Tibial artery (tissue), 4 donors: ENCODE results near the gene PAX8.

Experiments
- DNase-seq, 2 donors: peaks; one replicate each; pipeline ENCODE4 v3.0.0-alpha.2; 2019
- H3K27ac ChIP-seq, 2 donors: fragments of 200-600 bp; sonication (generic) in 1 of 2; 1 replicate in 1 of 2; 2 replicates in 1 of 2; pipeline ENCODE4 v1.5.1; 2018 to 2019; ENCODE audit warnings: mild to moderate bottlenecking in 1 of 2
- H3K27me3 ChIP-seq, 2 donors: fragments of 200-600 bp; sonication (generic) in 1 of 2; one replicate each; pipeline versions ENCODE4 v1.5.1 to v1.6.0; 2016 to 2019
- H3K36me3 ChIP-seq, 3 donors: fragments of 200-600 bp; sonication (generic) in 2 of 3; one replicate each; pipeline ENCODE4 v1.5.1; 2016 to 2019; ENCODE audit warnings: mild to moderate bottlenecking in 2 of 3
- H3K4me1 ChIP-seq, 4 donors: fragments of 200-600 bp; sonication (generic) in 2 of 4; 1 replicate in 3 of 4; 2 replicates in 1 of 4; pipeline ENCODE4 v1.5.1; 2016 to 2019
- H3K4me3 ChIP-seq, 2 donors: fragments of 200-600 bp; sonication (generic) in 1 of 2; 1 replicate in 1 of 2; 2 replicates in 1 of 2; pipeline ENCODE4 v1.5.1; 2018 to 2019; ENCODE audit warnings: mild to moderate bottlenecking in 2 of 2
- H3K9me3 ChIP-seq, 3 donors: fragments of 200-600 bp; sonication (generic) in 1 of 3; one replicate each; pipeline ENCODE4 v1.5.1; 2016 to 2019
- intact Hi-C: fragments of 100-400 bp; cut with DNase I; formaldehyde crosslinking; loops from one replicate; pipeline ENCODE4 v1.15.0; 2023; ENCODE audit warnings: low total_unique reads
- TF ChIP-seq, protein P1 (sequence below), 2 experiments: fragments of 200-600 bp in 1 of 2; fragments of 450-650 bp in 1 of 2; IDR thresholded peaks; one replicate each; pipeline ENCODE4 v1.5.1; 2017 to 2019; ENCODE audit warnings: antibody characterized with exemption in 2 of 2, mild to moderate bottlenecking in 1 of 2, moderate library complexity in 1 of 2

PAX8 gene

DNA sequence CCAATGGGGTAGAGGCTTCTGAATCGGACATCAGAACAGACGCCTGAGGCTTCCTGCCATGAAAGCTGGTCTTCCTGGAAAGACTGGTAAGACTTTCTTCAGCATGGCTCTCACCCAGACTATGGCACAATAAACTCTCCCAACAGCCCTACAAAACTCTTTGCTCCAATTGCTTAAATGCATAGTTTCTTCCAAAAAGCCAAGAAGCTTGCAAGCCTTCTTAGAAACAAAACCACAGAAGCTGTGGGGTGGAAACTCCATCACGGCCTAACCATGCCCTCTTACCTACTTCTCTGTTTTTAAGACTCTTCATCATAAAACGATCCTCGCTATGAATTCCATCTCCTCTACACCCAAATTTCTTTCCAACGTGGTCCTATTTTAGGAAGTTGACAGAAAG, 48.2 kb downstream of the PAX8 start:
- Histone ChIP-seq H3K27me3 (no peaks in the 10 kb centered on the region), H3K4me3 (no peak overlapping the region), H3K36me3 (no peaks in the 10 kb centered on the region), H3K9me3 (no peaks in the 10 kb centered on the region), H3K27ac (no peak overlapping the region), H3K4me1 (peaks cover 0 to 3% (median 0%) of the 10 kb centered on the region in 4 donors)
- TF ChIP-seq, protein P1, sequence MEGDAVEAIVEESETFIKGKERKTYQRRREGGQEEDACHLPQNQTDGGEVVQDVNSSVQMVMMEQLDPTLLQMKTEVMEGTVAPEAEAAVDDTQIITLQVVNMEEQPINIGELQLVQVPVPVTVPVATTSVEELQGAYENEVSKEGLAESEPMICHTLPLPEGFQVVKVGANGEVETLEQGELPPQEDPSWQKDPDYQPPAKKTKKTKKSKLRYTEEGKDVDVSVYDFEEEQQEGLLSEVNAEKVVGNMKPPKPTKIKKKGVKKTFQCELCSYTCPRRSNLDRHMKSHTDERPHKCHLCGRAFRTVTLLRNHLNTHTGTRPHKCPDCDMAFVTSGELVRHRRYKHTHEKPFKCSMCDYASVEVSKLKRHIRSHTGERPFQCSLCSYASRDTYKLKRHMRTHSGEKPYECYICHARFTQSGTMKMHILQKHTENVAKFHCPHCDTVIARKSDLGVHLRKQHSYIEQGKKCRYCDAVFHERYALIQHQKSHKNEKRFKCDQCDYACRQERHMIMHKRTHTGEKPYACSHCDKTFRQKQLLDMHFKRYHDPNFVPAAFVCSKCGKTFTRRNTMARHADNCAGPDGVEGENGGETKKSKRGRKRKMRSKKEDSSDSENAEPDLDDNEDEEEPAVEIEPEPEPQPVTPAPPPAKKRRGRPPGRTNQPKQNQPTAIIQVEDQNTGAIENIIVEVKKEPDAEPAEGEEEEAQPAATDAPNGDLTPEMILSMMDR (IDR thresholded peaks at IDR 0.05), result no peak
- intact Hi-C loops, result no loop called here
- DNase-seq, result no peak

DNA sequence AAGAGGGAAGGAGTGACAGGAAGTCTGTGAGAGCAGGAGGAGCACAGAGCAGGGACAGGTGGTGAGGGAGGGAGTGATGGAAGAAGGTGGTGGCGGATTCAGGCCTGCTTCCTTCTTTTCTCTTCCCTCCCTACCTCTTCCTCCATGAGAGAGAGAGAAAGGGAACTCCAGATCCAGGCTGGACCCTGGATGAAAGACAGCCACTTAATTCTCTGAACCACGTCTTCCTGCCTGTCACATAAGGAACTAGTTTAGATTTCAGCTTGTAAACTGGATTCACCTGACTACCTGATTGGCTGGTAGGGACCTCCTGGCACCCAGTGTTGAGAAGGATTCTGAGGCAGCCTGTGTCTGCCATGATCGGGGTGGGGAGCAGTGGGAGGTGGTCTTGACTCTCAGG, 48.9 kb downstream of the PAX8 start:
- H3K36me3 ChIP-seq, result no peaks in the 10 kb centered on the region
- TF ChIP-seq, protein P1 (IDR thresholded peaks at IDR 0.05), result no peak
- no peak overlapping the region for H3K4me3 ChIP-seq
- intact Hi-C loops, result no loop called here
- H3K4me1 ChIP-seq, result no peaks in the 10 kb centered on the region
- H3K9me3 ChIP-seq, result no peaks in the 10 kb centered on the region
- H3K27me3 ChIP-seq, result no peaks in the 10 kb centered on the region
- no peak for DNase-seq
- no peak overlapping the region for H3K27ac ChIP-seq

DNA sequence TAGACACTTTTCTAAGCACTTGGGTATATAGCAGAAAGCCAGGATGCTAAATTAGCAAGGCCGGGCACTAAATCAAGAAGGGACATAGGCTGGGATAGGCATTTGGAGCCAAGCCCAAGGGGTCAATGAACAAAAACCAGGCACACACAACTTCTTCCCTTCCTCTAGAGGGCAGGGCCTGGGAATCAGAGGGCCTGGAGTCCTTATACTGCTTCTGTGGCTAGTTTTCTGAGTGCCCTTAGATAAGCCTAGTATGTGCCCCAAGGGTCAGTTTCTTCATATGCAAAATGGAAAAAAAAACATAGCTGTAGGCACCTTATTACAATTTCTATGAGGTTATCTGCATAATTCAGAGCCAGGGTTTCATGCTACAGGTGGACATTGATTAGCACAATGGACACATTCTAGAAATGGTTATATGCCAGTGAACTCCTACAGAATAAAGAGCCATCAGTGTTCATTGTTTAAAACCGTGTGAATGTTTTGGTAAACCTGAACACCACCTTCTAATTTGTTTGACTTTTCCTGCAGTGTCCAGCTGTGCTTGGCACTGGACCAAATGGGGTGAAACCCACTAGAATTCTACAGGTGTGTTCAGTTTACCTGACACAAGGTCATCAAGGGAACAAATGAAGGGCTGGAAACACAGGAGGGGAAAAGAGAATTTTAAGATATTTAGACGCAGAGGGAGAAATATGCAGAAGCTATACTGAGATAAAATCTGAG, 49.6 kb downstream of the PAX8 start:
- TF ChIP-seq, protein P1 (IDR thresholded peaks at IDR 0.05), result no peak
- no peaks in the 10 kb centered on the region for H3K36me3 ChIP-seq
- peak in 1 of 2 donors; percentile 17 for DNase-seq
- no peak overlapping the region for H3K27ac ChIP-seq
- no peaks in the 10 kb centered on the region for H3K4me1 ChIP-seq
- no peaks in the 10 kb centered on the region for H3K27me3 ChIP-seq
- H3K4me3 ChIP-seq, result no peak overlapping the region
- no peaks in the 10 kb centered on the region for H3K9me3 ChIP-seq
- intact Hi-C loops, result no loop called here

DNA sequence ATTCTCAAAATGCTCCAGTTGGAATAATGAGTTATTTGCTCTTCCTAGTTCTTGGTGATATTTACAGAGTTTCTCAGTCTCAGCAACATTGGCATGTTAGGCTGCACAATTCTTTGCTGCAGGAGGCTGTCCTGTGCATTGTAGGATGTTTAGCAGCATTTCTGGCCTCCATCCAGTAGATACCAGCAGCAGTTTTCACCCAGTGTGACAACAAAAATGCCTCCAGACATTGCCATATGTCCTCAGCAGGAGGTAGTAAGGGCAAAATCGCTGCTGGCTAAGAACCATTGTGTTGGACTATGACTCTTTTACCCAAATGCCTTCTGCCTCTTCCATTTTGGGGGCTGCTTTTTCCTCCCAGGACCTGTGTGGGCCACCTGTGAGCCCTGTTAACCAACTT, 50.4 kb downstream of the PAX8 start:
- Histone ChIP-seq H3K4me1 (no peaks in the 10 kb centered on the region), H3K4me3 (no peak overlapping the region), H3K27me3 (no peaks in the 10 kb centered on the region), H3K27ac (no peak overlapping the region), H3K36me3 (no peaks in the 10 kb centered on the region), H3K9me3 (no peaks in the 10 kb centered on the region)
- intact Hi-C loops, result no loop called here
- TF ChIP-seq, protein P1 (IDR thresholded peaks at IDR 0.05), result no peak
- peak in 1 of 2 donors; percentile 48 for DNase-seq

DNA sequence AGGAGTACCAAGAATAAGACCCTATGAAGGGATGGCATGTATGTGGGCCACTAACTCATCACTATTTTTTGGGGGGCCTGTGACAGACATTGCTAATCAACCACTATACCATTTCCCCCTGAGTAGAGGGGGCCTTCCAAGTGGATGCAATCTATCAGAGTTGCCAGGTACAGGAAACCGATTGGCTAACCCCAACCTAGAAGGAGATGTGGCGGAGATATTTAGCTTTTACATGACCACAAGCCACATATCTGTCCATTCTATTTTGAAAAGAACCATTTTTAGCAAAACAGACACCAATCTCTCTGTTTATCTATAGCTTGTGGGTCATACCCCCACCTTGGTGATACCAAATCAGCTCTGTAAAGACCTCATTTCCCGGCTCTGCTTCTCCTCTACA, 51.0 kb downstream of the PAX8 start:
- TF ChIP-seq, protein P1 (IDR thresholded peaks at IDR 0.05), result no peak
- H3K4me3 ChIP-seq, result no peak overlapping the region
- no peak for DNase-seq
- no peaks in the 10 kb centered on the region for H3K36me3 ChIP-seq
- H3K4me1 ChIP-seq, result no peaks in the 10 kb centered on the region
- no peaks in the 10 kb centered on the region for H3K27me3 ChIP-seq
- intact Hi-C loops, result no loop called here
- no peaks in the 10 kb centered on the region for H3K9me3 ChIP-seq
- H3K27ac ChIP-seq, result no peak overlapping the region
